GM12878 (cell line): ENCODE data around the gene UPK1B. TPM values are rescaled to one million over a fixed set of nuclear protein-coding genes. Genes with fewer than 3 reads are reported as not detected.

ENCODE experiments used
- ATAC-seq: fragments of 200-7000 bp; cut with Tn5 transposase; 3 replicates; pipeline ENCODE4 v1.9.1; 2020; ENCODE audit warnings: mild to moderate bottlenecking, moderate library complexity
- BruUV-seq: library from RNA; stranded (reverse); fragments of 400-500 nt; replicated peaks from 2 replicates; lab custom pipeline; 2021; lab: Mats Ljungman, UMichigan
- CTCF ChIA-PET: fragments of 300-600 bp; sonication (Branson Sonifier 250); formaldehyde crosslinking; extraction: SDS; loops from one replicate; lab custom pipeline; 2021; ENCODE audit warnings: inconsistent platforms; lab: Yijun Ruan, JAX
- POLR2A ChIA-PET: fragments of 350-600 bp; formaldehyde crosslinking; extraction: SDS; loops from one replicate; lab custom pipeline; 2021; ENCODE audit warnings: inconsistent platforms; lab: Charles Lee
- RAD21 ChIA-PET: fragments of 300-600 bp; sonication (Branson Sonifier 250); formaldehyde crosslinking; loops from one replicate; lab custom pipeline; 2023; ENCODE audit warnings: antibody characterized with exemption; ENCODE audit not compliant: unreplicated experiment; lab: Charles Lee
- SMC1A ChIA-PET: fragments of 300-600 bp; sonication (Branson Sonifier 250); formaldehyde crosslinking; loops from one replicate; lab custom pipeline; 2023; ENCODE audit not compliant: unreplicated experiment, uncharacterized antibody; lab: Charles Lee
- DNase-seq: peaks from one replicate; pipeline ENCODE4 v3.0.0-alpha.2; 2011; ENCODE audit warnings: low read depth, low spot score
- FAIRE-seq: peaks from 3 replicates; lab custom pipeline; 2011; peaks lifted over from hg19 to GRCh38; lab: Jason Lieb, UNC
- H2AFZ ChIP-seq: 2 replicates; pipeline ENCODE4 v1.6.0; 2011; ENCODE audit warnings: low read depth, low read length, control low read depth; ENCODE audit not compliant: control insufficient read depth
- H3K27ac ChIP-seq: 2 replicates; pipeline ENCODE4 v1.5.1; 2011; ENCODE audit warnings: control low read depth; ENCODE audit not compliant: control insufficient read depth, insufficient read depth
- H3K27me3 ChIP-seq, 2 experiments: replicated peaks in 1 of 2; 2 replicates each; pipeline versions ENCODE4 v1.6.0 to v1.6.1; 2011; ENCODE audit warnings: low read length in 1 of 2; ENCODE audit not compliant: control insufficient read depth in 2 of 2, insufficient read depth in 2 of 2
- H3K36me3 ChIP-seq, 2 experiments: 2 replicates each; pipeline ENCODE4 v1.5.1; 2011; ENCODE audit warnings: low read length in 1 of 2; ENCODE audit not compliant: control insufficient read depth in 2 of 2, insufficient read depth in 2 of 2
- H3K4me1 ChIP-seq: 2 replicates; pipeline ENCODE4 v1.6.1; 2011; ENCODE audit warnings: mild to moderate bottlenecking, low read length, moderate library complexity, mixed read lengths; ENCODE audit not compliant: control insufficient read depth, insufficient read depth
- H3K4me2 ChIP-seq: 2 replicates; pipeline ENCODE4 v1.6.0; 2011; ENCODE audit warnings: control low read depth; ENCODE audit not compliant: control insufficient read depth, insufficient read depth
- H3K4me3 ChIP-seq: fragments of 200-600 bp; sonication (generic); 2 replicates; pipeline ENCODE4 v1.5.1; 2016
- H3K79me2 ChIP-seq: 2 replicates; pipeline ENCODE4 v1.6.0; 2011; ENCODE audit warnings: low read length; ENCODE audit not compliant: control insufficient read depth, insufficient read depth
- H3K9ac ChIP-seq: 2 replicates; pipeline ENCODE4 v1.8.0; 2011; ENCODE audit warnings: low read length, control low read depth, mixed read lengths; ENCODE audit not compliant: control insufficient read depth, insufficient read depth
- H3K9me3 ChIP-seq: replicated peaks from 3 replicates; pipeline ENCODE4 v1.5.1; 2011; ENCODE audit warnings: mild to moderate bottlenecking, low read length; ENCODE audit not compliant: control insufficient read depth, insufficient read depth
- H4K20me1 ChIP-seq: 2 replicates; pipeline ENCODE4 v1.6.0; 2011; ENCODE audit not compliant: control insufficient read depth, insufficient read depth
- FOXM1 ChIP-seq: IDR thresholded peaks from 2 replicates; pipeline ENCODE4 v1.6.1; 2012; ENCODE audit warnings: low read depth, mild to moderate bottlenecking, inconsistent platforms, low read length, moderate library complexity
- RCOR1 ChIP-seq: conservative IDR thresholded peaks from 2 replicates; pipeline ENCODE4 v1.6.1; 2012; ENCODE audit warnings: low read depth, low read length, improper control_type of control experiment
- RUNX3 ChIP-seq: IDR thresholded peaks from 2 replicates; pipeline ENCODE4 v1.6.1; 2012; ENCODE audit warnings: low read length, inconsistent platforms
- SREBF1 ChIP-seq: IDR thresholded peaks from 2 replicates; pipeline ENCODE4 v1.6.1; 2012; ENCODE audit warnings: mild to moderate bottlenecking, low read length
- ZNF207 ChIP-seq: fragments of 450-650 bp; IDR thresholded peaks from 2 replicates; pipeline ENCODE4 v1.6.1; 2014; ENCODE audit warnings: antibody characterized with exemption, mild to moderate bottlenecking, borderline replicate concordance
- ZSCAN29 ChIP-seq: fragments of 450-650 bp; IDR thresholded peaks from 2 replicates; pipeline ENCODE4 v1.6.1; 2017; ENCODE audit warnings: mild to moderate bottlenecking, moderate library complexity
- WGBS: methylation state at CpG from one replicate; pipeline ENCODE4 v1.1.6; 2016; ENCODE audit warnings: low lambda C conversion rate; ENCODE audit not compliant: insufficient replicate concordance, insufficient coverage; ENCODE audit errors: missing lambda C conversion rate; 5-methylcytosine and 5-hydroxymethylcytosine counted together
- in situ Hi-C: fragments of 300-500 bp; cut with MboI; formaldehyde crosslinking; loops from 9 replicates; pipeline ENCODE4 v1.14.3; 2018; ENCODE audit warnings: mixed read lengths
- intact Hi-C: fragments of 100-400 bp; cut with micrococcal nuclease; formaldehyde crosslinking; loops from one replicate; pipeline ENCODE4 v1.14.2; 2022; ENCODE audit not compliant: unreplicated experiment
- polyA plus RNA-seq, 11 experiments: library from polyadenylated mRNA; depleted of rRNA in 4 of 11; unstranded in 6 of 11; stranded (reverse) in 5 of 11; fragments of >200 nt; fragmentation: Nextera tagmentation in 4 of 11; fragmentation: Illumina TruSeq in 1 of 11; extraction: Ambion mirVana in 4 of 11; extraction: Trizol in 1 of 11; gene quantifications; 1 replicate in 1 of 11; 2 replicates in 10 of 11; pipeline versions ENCODE4 v1.2.1 to v1.2.3, GENCODE V29; 2011 to 2016; ENCODE audit warnings: inconsistent platforms in 2 of 11, missing spikeins in 2 of 11, low read depth in 1 of 11
- total RNA-seq, 4 experiments: library from RNA; depleted of rRNA in 3 of 4; stranded (reverse); fragments of >200 nt in 3 of 4; fragmentation: Illumina TruSeq in 1 of 4; extraction: Trizol in 1 of 4; gene quantifications; 2 replicates each; pipeline versions ENCODE4 v1.2.1 to v1.2.3, GENCODE V29; 2013 to 2021

Gene UPK1B
- total and polyA plus RNA-seq, 10 of the 15 experiments (the other 5 are each of a cell fraction or from before 2014, with no cell fraction given), result not detected

GRCh38 chr3:119237299-119237698 is 63.9 kb downstream of the UPK1B start (continued):
- TF ChIP-seq RCOR1 (no peak), FOXM1 (no peak)

GRCh38 chr3:119238363-119238762 is 65.0 kb downstream of the UPK1B start:
- ChIA-PET RAD21 (interaction anchor here (1.3 kb wide), 1 partner anchor 56 kb away, joined by 3 read pairs; the partner anchor contains the start of gene ARHGAP31), SMC1A (interaction anchor here (1.0 kb wide), 1 partner anchor 14 kb away, joined by 3 read pairs; no protein-coding TSS in a partner anchor), POLR2A (interaction anchor here (1.1 kb wide), 1 partner anchor 13 kb away, joined by 3 read pairs; no protein-coding TSS in a partner anchor), CTCF (interaction anchor here (2.1 kb wide), 1 partner anchor 354 kb away, joined by 7 read pairs; no protein-coding TSS in a partner anchor)
- 67% methylated on average over 4 of the region's 4 CpGs for WGBS
- Histone ChIP-seq H3K9ac (no peak overlapping the region), H4K20me1 (no peaks in the 10 kb centered on the region), H3K27me3 (no peaks in the 10 kb centered on the region), H3K4me3 (no peak overlapping the region), H3K4me2 (0 out of 2 replicates have a peak overlapping the region, but pooled peaks have one; percentile 91), H3K79me2 (peaks cover 19% of the 10 kb centered on the region), H2AFZ (no peak overlapping the region), H3K9me3 (no peaks in the 10 kb centered on the region), H3K36me3 (no peaks in the 10 kb centered on the region; a peak in 1 of 4 replicates), H3K4me1 (peaks cover 4% of the 10 kb centered on the region; the same call in 1 of the 2 replicates), H3K27ac (no peak overlapping the region)
- TF ChIP-seq ZSCAN29 (0 out of 2 replicates have a peak, but pooled peaks have one; percentile 21), SREBF1 (no peak), ZNF207 (no peak), RUNX3 (peak; percentile 61; the same call in 1 of the 2 replicates)
- intact Hi-C loops, result no loop called here
- in situ Hi-C loops, result loop anchor here (10.0 kb wide), 1 partner anchor 354 kb away; no protein-coding TSS in a partner anchor
- no peak for ATAC-seq
- no peak for FAIRE-seq
- BruUV-seq, result no TSS peak
- DNase-seq, result no peak
